SK-MEL-5 (cell line): ENCODE results near the gene SLC34A1. TPM values are rescaled to one million over a fixed set of nuclear protein-coding genes. Genes with fewer than 3 reads are reported as not detected.
"Not testable (repeated sequence)": the region's sequence is repeated elsewhere in the genome, so short reads cannot be mapped to it uniquely, and the experiment has no call there.

Source experiments
- DNase-seq: peaks from one replicate; pipeline ENCODE4 v3.0.0-alpha.2; 2016; ENCODE audit warnings: low read depth, low spot score
- in situ Hi-C: cut with HindIII; loops from 2 replicates; pipeline ENCODE4 v1.10.0; 2016; ENCODE audit warnings: low sequenced_read_pairs, high pct_unique_total_duplicates, low pct_unique_long_range_greater_than_20kb
- total RNA-seq: library from RNA; depleted of rRNA; stranded (reverse); fragments of >200 nt; shearing (Covaris generic); gene quantifications from 2 replicates; pipeline ENCODE4 v1.2.3, GENCODE V29; 2014

Gene SLC34A1
- total RNA-seq, 1 experiment from 2014 or later, result 0.16 TPM

GRCh38 chr5:177393990-177394389 is 9.8 kb downstream of the SLC34A1 start:
- DNase-seq, result no peak
- in situ Hi-C loops, result no loop called here

- no peak for DNase-seq
- in situ Hi-C loops, result no loop called here
Measured at GRCh38 chr5:177396078-177396477, 11.8 kb downstream of the SLC34A1 start.

- DNase-seq, result no peak
- in situ Hi-C loops, result no loop called here
Measured at GRCh38 chr5:177396807-177397206, 12.6 kb downstream of the SLC34A1 start.

- DNase-seq, result no peak
- in situ Hi-C loops, result no loop called here
Measured at GRCh38 chr5:177397875-177398390, 13.7 kb downstream of the SLC34A1 start.

GRCh38 chr5:177399997-177400868 is 16.0 kb downstream of the SLC34A1 start, which contains the start of gene PFN3:
PFN3 (minus strand) TSS chr5:177400661; CDS start chr5:177400576, 85 bp downstream.
- in situ Hi-C loops, result no loop called here
- no peak for DNase-seq

- in situ Hi-C loops, result no loop called here
- peak; percentile 73 for DNase-seq
Measured at GRCh38 chr5:177402271-177403043, 18.2 kb downstream of the SLC34A1 start.

GRCh38 chr5:177403102-177403791 is 19.0 kb downstream of the SLC34A1 start:
- in situ Hi-C loops, result no loop called here
- DNase-seq, result no peak

- DNase-seq, result peak; percentile 75
- in situ Hi-C loops, result no loop called here
Measured at GRCh38 chr5:177403792-177404640, 19.8 kb downstream of the SLC34A1 start.

GRCh38 chr5:177404641-177405179 is 20.5 kb downstream of the SLC34A1 start:
- DNase-seq, result no peak
- in situ Hi-C loops, result no loop called here

GRCh38 chr5:177405312-177405711 is 21.1 kb downstream of the SLC34A1 start:
- DNase-seq, result no peak
- in situ Hi-C loops, result no loop called here

GRCh38 chr5:177405805-177406204 is 21.6 kb downstream of the SLC34A1 start:
- in situ Hi-C loops, result no loop called here
- no peak for DNase-seq

- DNase-seq, result no peak
- in situ Hi-C loops, result no loop called here
Measured at GRCh38 chr5:177409043-177409801, 25.0 kb downstream of the SLC34A1 start, which contains the start of gene F12. F12 (minus strand) TSS chr5:177409564; CDS start chr5:177409527, 37 bp downstream.

- DNase-seq, result no peak
- in situ Hi-C loops, result no loop called here
Measured at GRCh38 chr5:177410575-177410974, 26.3 kb downstream of the SLC34A1 start.

- no peak for DNase-seq
- in situ Hi-C loops, result no loop called here
Measured at GRCh38 chr5:177412603-177413233, 28.5 kb downstream of the SLC34A1 start.

- in situ Hi-C loops, result no loop called here
- DNase-seq, result no peak
Measured at GRCh38 chr5:177414481-177414880, 30.2 kb downstream of the SLC34A1 start.

- DNase-seq, in situ Hi-C loops: not testable (repeated sequence)
Measured at GRCh38 chr5:177417081-177417480, 32.8 kb downstream of the SLC34A1 start.
